AG08395 (cell line): ENCODE measurements around the gene ZNF598.
A peak's percentile ranks its signal among the peaks of the same experiment; 100 is the strongest.
"Not testable (repeated sequence)": the region's sequence is repeated elsewhere in the genome, so short reads cannot be mapped to it uniquely, and the experiment has no call there.

ENCODE experiments used
- DNase-seq: peaks from one replicate; pipeline ENCODE4 v3.0.0; 2012; ENCODE audit warnings: mixed read lengths, low spot score

Gene ZNF598

DNA sequence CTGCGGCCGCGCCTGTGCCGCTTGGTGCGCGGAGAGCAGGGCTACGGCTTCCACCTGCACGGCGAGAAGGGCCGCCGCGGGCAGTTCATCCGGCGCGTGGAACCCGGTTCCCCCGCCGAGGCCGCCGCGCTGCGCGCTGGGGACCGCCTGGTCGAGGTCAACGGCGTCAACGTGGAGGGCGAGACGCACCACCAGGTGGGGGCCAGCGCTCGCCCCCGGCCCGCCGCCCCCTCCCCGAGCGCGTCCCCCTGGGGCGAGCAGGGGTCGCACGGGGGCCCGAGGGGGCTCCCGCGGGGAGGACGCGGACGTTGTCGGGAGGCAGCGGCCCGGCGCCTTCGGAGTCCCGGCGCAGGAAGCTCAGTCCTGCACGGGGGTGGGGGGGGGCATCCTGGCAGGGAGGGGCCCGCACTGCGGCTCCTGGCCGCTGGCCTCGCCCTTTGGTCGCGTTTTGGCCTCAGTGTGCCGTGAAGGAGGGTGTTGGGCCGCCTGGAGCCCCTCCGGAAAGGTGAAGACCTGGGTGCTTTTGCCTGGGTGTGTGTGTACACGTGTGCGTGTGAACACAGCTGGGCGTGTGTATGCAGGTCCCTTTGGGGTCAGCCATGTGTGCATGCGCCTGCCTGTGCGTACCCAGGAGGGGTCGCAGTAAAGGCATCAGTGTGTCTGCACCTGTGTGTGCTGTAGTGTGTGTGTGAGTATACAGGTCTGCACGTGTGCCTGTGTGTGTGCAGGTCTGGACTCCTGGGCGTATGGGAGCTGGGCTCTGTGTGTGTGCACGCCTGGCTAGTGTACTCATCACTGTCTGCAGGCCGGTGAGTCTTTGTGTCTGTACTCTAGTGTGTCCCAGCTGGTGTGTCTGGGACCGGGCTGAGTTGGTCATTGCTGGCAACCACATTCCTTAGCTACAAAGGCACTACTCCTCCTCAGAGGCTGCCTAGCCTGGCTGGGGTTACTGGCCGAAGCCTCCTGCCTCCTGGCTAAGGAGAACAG is 17.7 kb upstream of the ZNF598 start:
- no peak for DNase-seq

DNA sequence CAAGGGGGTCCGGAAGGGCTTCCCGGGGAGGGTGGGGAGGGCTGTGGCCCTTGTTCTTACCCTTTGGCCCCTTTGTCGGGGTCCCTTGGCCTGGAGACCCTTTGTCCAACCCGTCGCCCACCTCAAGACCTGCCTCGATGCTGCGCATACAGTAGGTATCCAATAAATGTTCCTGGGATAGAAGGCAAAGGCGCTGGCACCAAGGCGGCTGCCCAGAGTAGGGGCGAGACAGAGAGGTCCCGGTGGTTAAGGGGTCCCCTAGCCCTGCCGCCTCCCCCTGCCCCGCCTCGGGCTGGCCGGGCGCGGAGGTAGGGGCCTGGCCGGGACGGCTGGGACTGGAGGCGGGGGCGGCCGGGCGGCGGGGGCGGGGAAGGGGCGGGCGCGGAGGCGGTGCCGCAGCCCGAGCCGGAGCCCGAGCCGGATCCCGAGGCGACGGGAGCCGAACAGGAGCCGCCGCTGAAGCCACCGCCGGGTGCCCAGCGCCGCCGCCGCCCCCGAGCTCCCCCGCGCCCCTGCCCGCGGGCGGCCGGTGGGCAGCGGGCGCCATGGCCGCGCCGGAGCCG is 16.9 kb upstream of the ZNF598 start, which contains the start of gene NHERF2:
Gene NHERF2, plus strand, starts transcription at position 442 of the 563 bp plus-strand sequence. Its CDS starts 104 bp downstream, at position 546.
- DNase-seq = peak; percentile 63

DNA sequence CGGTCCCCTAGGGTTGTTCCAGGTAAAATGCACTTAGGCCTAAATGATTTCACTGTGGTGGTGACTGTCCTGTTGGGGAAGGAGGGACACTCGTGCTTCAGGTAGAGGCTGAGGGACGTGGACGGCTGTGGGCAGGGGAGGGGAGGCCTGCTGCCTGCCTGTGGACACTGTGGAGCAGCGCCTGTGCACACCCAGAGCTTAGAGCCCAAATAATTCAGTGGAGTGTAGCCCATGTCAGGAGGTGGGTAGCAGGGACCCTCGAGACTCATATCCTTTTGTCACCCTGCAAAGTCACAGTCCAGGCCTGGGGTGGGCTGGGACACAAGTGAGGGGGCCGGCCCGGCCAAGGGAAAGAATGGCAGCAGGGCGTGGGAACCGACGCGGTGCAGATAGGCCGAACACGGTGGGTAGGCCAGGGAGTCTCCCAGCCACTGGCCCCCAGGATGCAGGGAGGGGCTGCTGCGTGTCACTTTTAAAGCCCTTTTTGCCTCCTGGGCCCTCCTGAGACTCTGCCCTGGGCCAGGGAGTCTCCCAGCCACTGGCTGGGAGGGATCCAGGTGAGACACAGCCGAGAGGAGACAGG is 16.3 kb upstream of the ZNF598 start:
- no peak for DNase-seq

DNA sequence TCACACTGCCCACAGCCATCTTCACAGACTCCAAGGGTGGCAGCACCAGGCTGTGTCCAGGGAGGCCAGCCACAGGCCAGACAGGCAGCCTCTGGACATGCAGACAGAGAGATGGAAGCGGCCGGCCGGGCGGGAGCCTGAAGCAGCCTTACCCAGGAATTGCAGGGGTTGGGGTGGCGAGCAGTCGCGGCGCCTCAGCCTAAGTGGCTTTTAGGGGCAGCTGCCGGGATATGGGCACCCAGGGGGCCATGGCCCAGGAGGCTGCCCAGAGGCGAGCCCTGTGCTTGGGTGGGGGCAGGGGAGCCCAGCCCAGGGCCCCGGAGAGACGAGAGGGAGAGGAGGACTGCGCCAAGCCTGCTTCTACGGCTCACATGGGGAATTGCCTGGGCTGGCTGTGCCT is 15.6 kb upstream of the ZNF598 start:
- DNase-seq = no peak

DNA sequence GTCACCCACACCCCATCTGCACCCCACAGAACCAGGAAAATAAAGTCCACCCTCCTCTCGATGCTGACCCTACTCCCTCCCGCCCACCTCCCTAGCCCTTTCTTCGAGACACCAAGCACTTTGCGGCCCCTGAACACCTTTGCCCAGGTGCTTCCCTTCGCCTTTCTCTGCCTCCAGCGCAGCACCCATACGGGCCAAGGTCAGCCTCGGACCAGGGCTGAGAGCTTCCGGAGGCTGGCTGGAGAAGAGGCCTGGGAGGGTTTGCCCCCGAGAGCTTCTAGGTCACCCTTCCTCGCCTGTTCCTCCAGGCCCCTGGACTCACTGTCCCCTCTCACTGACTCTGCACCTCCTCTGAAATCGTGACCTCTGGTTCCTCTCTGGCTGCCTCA is 14.4 kb upstream of the ZNF598 start:
- DNase-seq = no peak

DNA sequence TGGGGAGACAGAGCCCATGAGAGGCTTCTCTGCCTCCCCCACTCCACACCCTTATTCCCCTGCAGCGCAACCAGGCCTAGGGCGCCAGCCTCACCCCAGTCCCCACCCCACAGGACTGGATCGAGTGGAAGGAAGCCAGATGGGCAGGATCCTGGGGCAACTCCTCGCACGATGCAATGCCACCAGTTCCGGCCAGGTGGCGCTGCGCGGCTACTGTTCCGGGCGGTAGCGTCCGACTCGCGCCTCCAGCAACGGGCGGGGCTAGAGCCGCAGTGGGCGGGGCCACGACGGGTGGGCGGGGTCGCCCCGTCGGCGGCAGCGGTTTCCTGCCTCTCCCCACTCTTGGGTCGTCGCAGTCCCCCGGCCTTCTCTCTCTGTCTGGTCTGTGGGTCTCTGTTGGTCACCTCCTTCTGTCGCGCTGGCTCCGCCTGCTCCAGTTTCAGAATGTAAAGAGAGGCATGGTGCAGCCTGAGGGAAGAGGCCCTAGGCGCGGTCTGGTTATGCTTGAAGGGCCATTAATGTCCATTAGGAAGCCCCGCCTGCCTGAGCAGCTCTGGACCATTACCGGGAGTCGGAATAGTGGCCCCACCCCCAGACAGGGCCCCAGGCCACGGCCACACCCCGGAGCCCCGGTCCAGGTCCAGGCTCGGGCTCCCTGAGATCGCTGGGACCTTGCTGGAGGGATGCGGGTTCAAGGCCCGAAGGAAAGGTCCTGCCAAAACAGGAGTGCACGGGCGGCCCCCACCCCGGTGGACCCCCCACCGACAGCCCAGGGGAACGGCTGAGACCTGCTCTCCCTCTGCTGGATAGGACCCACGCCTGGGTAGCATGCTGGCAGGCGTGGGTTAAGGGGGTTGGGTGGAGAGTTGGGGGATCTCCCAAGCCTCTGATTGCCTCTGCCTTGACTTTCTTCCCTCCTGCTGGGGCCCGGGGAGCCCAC is 13.7 kb upstream of the ZNF598 start:
- peak; percentile 96 for DNase-seq

DNA sequence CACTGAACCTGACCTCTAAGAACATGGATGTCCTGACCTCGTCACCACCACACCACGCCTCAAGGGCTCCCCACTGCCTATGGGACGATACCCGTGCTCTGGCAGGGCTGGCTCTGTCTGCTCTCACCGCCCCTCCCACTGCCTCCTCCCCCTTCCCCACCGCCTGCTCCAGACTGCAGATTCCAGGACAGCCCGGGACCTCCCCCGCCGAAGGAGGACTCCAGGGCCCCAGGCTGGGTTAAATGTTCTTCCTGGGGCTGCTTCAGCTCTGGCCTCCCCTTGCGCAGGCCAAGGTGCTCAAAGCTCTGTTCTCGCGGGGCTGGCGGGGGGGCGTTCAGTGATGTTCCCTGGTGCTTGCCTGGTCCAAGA is 13.1 kb upstream of the ZNF598 start:
- no peak for DNase-seq

DNA sequence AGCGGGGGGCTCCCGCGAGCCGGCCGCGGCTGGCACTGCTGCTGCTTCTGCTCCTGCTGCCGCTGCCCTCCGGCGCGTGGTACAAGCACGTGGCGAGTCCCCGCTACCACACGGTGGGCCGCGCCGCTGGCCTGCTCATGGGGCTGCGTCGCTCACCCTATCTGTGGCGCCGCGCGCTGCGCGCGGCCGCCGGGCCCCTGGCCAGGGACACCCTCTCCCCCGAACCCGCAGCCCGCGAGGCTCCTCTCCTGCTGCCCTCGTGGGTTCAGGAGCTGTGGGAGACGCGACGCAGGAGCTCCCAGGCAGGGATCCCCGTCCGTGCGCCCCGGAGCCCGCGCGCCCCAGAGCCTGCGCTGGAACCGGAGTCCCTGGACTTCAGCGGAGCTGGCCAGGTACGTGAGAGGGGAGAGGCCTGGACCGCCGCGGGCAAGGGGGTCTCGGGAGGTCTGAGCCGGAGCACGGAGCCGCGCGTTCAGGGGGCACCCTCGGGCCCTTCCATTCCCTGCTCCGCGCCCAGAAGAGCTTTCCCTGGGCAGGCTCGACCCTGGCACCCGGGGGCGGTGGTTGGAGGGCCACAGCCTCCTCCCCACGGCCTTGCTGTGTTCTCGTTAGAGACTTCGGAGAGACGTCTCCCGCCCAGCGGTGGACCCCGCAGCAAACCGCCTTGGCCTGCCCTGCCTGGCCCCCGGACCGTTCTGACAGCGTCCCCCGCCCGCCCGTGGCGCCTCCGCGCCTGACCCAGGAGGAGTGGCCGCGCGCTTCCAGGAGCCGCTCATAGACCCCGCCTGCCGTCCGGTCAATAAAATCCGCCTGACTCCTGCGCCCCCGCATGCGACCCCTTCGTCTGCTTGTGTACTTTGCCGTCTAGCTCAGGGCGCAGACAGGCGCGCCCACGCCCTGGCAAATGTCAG is 10.6 kb upstream of the ZNF598 start:
- no peak for DNase-seq

DNA sequence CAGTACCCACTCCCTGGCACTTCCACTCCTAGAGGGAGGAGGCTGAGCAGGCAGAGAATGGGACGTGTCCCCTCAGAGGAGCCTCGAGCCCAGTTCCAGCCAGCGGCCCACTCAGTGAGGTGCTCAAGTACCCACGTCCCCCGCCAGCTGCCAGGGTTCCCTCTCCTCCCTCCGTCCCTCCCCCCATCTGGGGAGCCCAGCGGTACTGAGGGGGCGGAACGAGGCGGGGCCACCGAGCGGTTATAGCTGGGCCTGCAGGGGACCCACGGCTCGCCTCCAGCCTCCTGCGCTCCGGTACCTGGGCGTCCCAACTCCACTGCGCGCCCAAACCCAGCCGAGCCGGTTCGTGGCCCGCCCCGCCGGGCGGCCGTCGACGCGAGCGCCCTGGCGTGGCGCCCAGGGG is 9.9 kb upstream of the ZNF598 start, which contains the start of gene NPW:
Gene NPW, plus strand, starts transcription at position 268 of the 403 bp plus-strand sequence.
- no peak for DNase-seq

DNA sequence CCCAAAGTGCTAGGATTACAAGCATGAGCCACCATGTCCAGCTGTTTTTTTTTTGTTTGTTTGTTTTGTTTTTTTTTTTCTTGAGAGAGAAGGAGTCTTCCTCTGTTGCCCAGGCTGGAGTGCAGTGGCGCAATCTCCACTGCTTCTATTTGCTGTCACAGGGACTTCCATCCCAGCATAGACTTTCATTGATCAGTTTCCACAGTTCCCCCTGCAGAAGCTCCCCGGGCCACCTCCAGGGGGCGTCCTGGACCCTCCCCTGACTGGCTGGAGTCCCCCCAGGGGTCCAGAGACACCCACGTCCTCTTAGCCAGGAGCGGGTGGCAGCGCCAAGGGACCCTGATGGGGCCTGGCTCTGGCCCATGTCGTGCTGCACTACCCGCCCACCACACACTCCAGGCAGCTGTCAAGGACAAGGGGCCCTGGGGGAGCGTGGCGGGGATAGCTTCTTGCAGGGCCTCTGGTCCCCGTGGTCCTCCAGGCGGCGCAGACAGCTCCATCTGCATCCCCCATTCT is 6.8 kb upstream of the ZNF598 start:
- DNase-seq = no peak

DNA sequence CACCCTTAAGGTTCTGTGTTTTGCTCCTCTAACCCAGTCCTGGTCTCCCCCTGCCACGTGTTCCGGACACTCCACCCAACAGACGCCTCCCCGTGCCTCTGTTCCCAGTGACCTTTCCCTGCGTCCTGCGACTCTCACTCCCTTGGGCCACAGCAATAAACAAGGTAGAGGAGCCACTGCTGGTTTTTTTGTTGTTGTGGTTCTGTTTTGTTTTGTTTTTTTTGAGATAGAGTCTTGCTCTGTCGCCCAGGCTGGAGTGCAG is 6.3 kb upstream of the ZNF598 start:
- DNase-seq = no peak

DNA sequence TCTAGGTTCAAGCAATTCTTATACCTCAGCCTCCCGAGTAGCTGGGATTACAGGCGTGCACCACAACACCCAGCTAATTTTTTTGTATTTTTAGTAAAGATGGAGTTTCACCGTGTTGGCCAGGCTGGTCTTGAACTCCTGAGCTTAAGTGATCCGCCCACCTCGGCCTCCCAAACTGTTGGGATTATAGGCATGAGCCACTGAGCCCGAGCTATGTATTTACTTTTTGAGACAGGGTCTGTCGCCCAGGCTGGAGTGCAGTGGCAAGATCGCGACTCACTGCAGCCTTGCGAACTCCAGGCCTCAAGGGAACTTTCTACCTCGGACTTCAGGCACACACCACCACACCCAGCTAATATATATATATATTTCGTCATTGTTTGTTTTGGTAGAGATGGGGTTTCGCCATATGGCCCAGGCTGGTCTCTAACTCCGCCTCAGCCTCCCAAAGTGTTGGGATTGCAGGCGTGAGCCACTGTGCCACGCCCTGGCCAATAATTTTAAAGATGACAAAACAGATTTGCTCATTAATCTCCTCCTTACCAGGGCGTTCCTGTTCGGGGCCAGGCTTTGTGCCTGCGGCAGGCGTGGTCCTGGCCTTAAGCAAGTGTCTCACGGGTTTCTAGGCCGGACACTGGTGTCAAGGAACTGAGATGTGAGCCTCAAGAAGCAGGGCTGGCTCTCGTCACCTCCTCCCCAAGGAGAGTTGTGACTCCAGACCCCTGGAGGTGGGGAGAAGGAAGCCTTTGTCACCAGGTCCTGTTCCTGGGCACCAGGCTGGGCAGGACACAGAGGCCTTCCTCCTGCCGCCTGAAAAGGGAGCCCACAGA is 5.7 kb upstream of the ZNF598 start:
- DNase-seq = no peak

DNA sequence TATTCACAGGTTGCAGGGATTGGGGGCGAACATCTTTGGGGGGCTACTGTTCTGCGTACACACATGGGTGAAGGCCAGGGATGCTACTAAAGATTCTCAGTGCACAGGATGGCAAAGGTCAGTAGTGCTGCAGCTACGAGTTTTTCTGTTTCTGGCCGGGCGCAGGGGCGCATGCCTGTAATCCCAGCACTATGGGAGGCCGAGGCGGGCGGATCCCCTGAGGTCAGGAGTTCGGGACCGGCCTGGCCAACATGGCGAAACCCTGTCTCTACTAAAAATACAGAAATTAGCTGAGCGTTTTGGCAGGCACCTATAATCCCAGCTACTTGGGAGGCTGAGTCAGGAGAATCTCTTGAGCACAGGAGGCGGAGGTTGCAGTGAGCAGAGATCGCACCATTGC is 3.9 kb upstream of the ZNF598 start:
- no peak for DNase-seq

DNA sequence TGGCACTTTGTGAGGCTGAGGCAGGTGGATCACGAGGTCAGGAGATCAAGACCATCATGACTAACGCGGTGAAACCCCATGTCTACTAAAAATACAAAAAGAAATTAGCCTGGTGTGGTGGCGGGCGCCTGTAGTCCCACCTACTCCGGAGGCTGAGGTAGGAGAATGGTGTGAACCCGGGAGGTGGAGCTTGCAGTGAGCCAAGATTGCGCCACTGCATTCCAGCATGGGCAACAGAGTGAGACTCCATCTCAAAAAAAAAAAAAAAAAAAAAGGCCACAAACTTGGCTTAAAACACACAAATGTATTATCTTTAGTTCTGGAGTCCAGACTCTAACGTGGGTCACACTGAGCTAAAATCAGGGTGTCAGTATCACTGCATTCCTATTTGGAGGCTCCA is 2.1 kb upstream of the ZNF598 start:
- not testable (repeated sequence) for DNase-seq

DNA sequence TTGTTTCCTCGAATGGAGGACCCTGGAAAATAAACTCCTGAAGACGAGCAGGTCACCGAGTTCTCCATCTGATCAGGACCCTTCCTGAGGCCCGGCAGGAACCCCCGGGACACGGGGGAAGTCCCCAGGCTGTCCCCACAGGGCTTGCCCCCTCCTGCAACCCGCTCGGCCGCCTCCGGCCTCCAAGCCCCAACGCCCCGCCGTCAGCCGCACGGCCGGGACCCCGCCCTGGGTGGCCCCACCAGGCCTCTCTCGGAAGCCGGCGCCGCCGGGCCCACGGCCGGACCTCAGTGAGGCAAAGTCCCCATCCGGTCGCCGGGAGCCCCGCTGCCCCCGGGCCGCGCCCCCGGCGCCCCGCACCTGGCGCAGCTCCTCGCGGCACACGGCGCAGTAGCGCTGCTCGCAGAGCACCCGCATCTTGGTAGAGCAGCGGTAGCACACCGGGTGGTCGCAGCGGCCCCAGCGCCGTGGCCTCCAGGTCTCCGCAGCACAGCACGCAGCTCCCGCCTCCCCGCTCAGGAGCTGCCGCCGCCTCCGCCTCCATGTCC is 383 bp downstream of the ZNF598 start:
- no peak for DNase-seq

DNA sequence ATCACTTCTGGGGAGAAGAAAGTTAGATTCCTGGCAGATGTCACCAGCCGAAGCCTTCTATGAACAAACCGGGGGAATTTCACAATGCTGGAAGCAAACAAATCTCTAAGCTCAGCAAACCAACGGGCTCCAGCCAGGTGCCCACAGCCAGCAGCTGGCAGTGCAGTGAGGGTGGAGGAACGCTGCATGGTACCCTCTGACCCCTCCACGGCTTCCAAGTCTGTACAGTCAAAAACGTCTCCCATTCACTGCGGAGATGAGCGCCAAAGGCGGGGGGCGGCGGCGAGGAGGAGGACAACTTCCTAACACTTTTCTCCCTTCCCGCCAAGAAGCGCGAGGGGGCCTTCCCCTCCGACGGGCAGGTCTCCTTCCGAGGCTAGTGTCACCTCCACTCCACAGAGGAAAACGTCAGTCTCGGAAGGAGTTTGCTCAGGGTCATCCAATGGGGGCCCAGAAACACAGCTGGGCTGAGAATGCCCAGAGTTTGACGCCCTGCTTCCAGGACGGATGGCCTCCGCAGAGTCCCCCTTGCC is 924 bp downstream of the ZNF598 start:
- DNase-seq = peak; percentile 45

DNA sequence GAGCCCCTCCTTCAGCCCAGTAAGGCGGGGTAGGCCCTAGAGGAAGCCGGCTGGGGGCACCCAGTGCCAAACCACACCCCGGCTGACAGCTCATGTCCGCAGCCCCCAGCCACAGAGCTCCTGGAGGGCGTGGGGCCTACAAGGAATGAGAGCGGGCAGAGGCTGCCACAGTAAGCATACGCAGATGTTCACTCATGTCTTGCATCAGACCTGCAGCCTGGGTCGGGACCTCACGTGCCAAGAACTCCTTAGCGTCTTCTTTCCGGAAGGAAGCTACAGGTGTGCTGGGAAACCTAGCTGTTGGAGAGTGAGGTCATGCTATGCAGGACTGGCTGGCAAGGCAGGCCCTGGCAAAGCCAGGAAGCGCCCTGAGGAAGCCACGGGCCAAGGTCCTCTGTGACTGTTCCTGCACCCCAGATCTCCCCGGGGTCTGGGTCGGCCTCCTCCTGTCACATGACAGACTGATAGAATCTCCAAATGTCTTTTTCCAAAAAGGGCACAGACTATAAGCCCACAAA is 1.6 kb downstream of the ZNF598 start:
- DNase-seq = peak; percentile 80

DNA sequence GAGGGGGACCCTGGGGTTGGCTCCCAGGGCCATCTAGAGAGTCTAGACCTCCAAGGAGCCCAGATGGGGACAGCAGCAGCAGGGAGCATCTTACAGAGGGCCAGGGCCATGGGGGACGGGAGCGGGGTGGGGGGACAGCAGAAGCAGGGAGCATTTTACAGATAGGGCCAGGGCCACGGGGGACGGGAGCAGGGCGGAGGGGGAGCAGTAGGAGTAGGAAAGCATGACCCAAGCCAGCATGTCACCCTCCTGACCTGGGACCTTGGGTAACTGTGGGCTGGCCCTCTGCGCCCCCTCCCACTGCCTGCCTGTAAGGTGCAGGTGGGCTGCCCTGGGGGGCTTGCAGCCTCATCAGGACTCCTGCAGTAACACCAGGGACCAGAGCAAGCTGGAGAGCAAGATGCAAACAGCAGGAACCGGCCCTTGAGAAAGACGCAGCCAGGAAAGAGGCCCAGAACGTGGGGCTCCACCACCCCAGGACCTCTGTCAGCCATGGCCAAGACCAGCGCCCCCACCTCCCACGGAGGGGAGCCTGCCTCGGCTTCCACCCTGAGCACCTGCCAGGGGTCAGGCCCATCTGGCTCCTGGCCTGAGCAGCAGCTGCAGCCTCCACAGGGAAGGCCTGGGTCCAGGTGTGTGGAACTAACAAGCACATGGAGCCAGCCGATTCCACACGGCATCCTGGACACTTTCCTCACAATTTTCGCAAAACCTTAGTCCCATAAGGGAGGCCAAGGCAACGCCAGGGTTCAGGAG is 2.4 kb downstream of the ZNF598 start:
- DNase-seq = no peak
